Measurements from ENCODE around the gene PPP2R5C. TPM values are rescaled to one million over a fixed set of nuclear protein-coding genes. Genes with fewer than 3 reads are reported as not detected.
A peak's percentile ranks its signal among the peaks of the same experiment; 100 is the strongest.

PPP2R5C gene
- total and polyA plus RNA-seq, 11 donors: 99.4 to 248 (median 204) TPM

- peaks cover 3 to 100% (median 92%) of the 10 kb centered on the region in 9 donors for H3K36me3 ChIP-seq
- intact Hi-C loops (cut with DNase I): loop anchor here in 4 of 10 donors (5.0 to 10.0 kb wide), 5 partner anchors 65 to 117 kb away; no protein-coding TSS in a partner anchor
- TF ChIP-seq POLR2A (IDR thresholded peaks at IDR 0.05): no peak
- TF ChIP-seq CTCF (IDR thresholded peaks at IDR 0.05): no peak
Measured at GRCh38 chr14:101889366-101889765, 127.9 kb downstream of the PPP2R5C start.

GRCh38 chr14:101889898-101890297 is 128.4 kb downstream of the PPP2R5C start:
- Histone ChIP-seq H3K9me3 (peaks cover 0 to 14% (median 0%) of the 10 kb centered on the region in 12 donors), H3K36me3 (peaks cover 2 to 100% (median 92%) of the 10 kb centered on the region in 9 donors), H3K27me3 (no peaks in the 10 kb centered on the region), H3K4me3 (no peak overlapping the region), H3K4me1 (peaks cover 0 to 4% (median 0%) of the 10 kb centered on the region in 12 donors), H3K27ac (no peak overlapping the region)
- ATAC-seq (no peak), DNase-seq (no peak)
- 77 to 82% (median 78%) methylated on average over 7 of the region's 7 CpGs for WGBS, 4 donors
- TF ChIP-seq CTCF (IDR thresholded peaks at IDR 0.05): peak in 3 of 12 donors; percentile 9 to 43 (median 24)
- no peak for TF ChIP-seq POLR2A (IDR thresholded peaks at IDR 0.05)
- intact Hi-C loops (cut with DNase I): loop anchor here in 8 of 10 donors (5.0 to 10.0 kb wide), 6 partner anchors 65 to 118 kb away; no protein-coding TSS in a partner anchor

More at GRCh38 chr14:101889366-101889765, 127.9 kb downstream of the PPP2R5C start:
- Histone ChIP-seq H3K4me3 (no peak overlapping the region), H3K4me1 (peaks cover 0 to 4% (median 0%) of the 10 kb centered on the region in 12 donors), H3K27ac (no peak overlapping the region), H3K27me3 (no peaks in the 10 kb centered on the region), H3K9me3 (peaks cover 0 to 14% (median 0%) of the 10 kb centered on the region in 12 donors)
- no peak for ATAC-seq
- no peak for DNase-seq
- WGBS, 4 donors: 91 to 96% (median 93%) methylated on average over 10 of the region's 10 CpGs

- no peak for TF ChIP-seq CTCF (IDR thresholded peaks at IDR 0.05)
- Histone ChIP-seq H3K4me1 (peaks cover 0 to 3% (median 0%) of the 10 kb centered on the region in 12 donors), H3K9me3 (peaks cover 0 to 5% (median 0%) of the 10 kb centered on the region in 12 donors), H3K4me3 (no peak overlapping the region), H3K27ac (no peak overlapping the region), H3K36me3 (peaks cover 2 to 100% (median 95%) of the 10 kb centered on the region in 9 donors), H3K27me3 (no peaks in the 10 kb centered on the region)
- ATAC-seq (peak in 1 of 4 donors; percentile 9), DNase-seq (no peak)
- intact Hi-C loops (cut with DNase I): loop anchor here in 4 of 10 donors (5.0 to 10.0 kb wide), 3 partner anchors 114 to 119 kb away; no protein-coding TSS in a partner anchor
- WGBS, 4 donors: 95 to 97% (median 96%) methylated on average over 20 of the region's 20 CpGs
Measured at GRCh38 chr14:101891471-101891870, 130.0 kb downstream of the PPP2R5C start.

- Histone ChIP-seq H3K4me1 (no peaks in the 10 kb centered on the region), H3K4me3 (no peak overlapping the region), H3K9me3 (no peaks in the 10 kb centered on the region), H3K27me3 (no peaks in the 10 kb centered on the region), H3K36me3 (peaks cover 2 to 100% (median 95%) of the 10 kb centered on the region in 9 donors), H3K27ac (no peak overlapping the region)
- intact Hi-C loops (cut with DNase I): loop anchor here in 4 of 10 donors (5.0 to 10.0 kb wide), 3 partner anchors 116 to 121 kb away; no protein-coding TSS in a partner anchor
- TF ChIP-seq POLR2A (IDR thresholded peaks at IDR 0.05) (no peak), CTCF (IDR thresholded peaks at IDR 0.05) (no peak)
- WGBS, 4 donors: 77 to 86% (median 82%) methylated on average over 3 of the region's 3 CpGs
- DNase-seq (no peak), ATAC-seq (no peak)
Measured at GRCh38 chr14:101893759-101894158, 132.2 kb downstream of the PPP2R5C start.
